Dedifferentiated amniotic fluid mesenchymal stem cell (primary cell): ENCODE results near the gene PDXDC1.
A peak's percentile ranks its signal among the peaks of the same experiment; 100 is the strongest.
"Not testable (repeated sequence)": the region's sequence is repeated elsewhere in the genome, so short reads cannot be mapped to it uniquely, and the experiment has no call there.

Experiments
- DNase-seq: peaks from one replicate; pipeline ENCODE4 v3.0.0-alpha.2; 2016; ENCODE audit errors: extremely low spot score

The PDXDC1 gene

DNA sequence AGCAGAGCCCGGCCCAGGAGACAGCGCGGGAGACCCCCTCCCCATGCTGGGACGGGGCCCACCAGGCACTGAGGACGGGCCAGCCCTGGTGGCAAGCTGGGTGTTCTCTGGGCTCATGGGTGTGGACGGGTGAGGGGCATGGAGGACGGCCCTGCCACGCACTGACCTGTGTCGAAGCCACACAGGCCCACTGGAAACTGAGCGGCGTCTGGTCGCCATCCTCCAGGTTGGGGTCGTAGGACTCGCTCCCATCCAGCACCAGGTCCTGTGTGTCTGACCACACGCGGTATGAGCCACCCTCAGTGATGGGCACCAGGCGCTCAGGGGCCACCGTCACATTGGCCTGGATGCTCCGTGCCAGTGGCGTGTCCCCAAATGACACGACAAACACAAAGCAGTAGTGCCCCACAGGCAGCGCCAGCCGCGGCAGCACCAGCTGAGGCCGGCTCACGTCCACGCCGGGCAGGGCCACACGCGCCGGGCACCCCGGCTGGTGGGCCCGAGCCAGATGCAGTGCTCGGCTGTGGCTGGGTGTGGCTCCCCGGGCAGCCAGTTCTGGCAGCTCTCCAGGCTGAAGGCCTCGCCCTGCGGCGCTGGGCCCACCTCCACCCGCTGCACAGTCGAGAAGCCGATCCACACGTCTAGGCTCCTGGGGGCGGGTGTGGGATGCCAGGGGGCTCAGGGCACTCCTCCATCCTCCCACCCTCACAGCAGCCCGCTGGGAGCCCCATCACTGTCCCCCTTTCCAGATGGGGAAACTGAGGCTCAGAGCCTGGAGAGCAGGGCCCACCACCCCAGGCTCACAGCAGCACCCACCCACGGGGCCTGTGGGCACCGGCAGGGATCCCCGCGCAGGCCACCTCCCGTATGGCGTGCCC, 160.9 kb downstream of the PDXDC1 start:
- not testable (repeated sequence) for DNase-seq

- DNase-seq: not testable (repeated sequence)
Measured at GRCh38 chr16:15137514-15137913, 162.7 kb downstream of the PDXDC1 start.

- DNase-seq: not testable (repeated sequence)
Measured at GRCh38 chr16:15140444-15141365, 165.9 kb downstream of the PDXDC1 start.

GRCh38 chr16:15141586-15141985, 166.8 kb downstream of the PDXDC1 start:
- no peak for DNase-seq

- DNase-seq: not testable (repeated sequence)
Measured at GRCh38 chr16:15142107-15142890, 167.5 kb downstream of the PDXDC1 start.

DNA sequence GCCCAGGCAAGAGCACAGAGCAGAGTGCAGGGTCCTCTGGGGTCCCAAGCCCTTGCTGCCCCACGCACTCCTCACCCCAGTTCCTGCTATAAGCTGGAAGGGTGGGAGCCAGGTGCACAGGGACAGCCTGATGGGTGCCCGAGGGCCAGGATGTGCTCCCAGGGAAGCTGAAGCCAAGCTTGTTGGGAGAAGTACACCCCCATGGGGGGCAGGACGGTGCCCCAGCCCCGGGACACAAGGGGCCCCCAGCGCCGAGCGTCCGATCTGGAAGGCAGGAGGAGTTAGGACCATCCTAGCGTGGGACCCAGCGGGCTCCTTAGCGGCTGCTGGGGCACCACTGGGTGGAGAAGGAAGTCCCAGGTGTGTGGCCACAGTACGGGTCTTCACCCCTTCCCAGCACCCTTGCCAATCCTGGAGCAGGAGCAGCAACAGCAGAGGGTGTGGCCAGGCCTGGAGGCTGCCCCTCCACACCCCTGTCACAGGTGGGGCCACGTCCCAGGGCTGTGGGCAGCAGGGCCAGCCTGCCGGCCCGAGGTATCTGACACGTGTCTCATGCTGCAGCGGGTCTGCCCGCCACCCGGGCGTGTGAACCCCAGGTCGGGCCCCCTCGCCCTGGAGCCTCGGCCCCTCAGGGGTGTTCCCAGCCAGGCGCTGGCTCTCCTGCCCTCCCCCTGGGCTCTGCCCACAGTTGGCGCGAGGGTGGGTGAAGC, 168.2 kb downstream of the PDXDC1 start:
- DNase-seq: not testable (repeated sequence)

- not testable (repeated sequence) for DNase-seq
Measured at GRCh38 chr16:15143601-15144091, 168.8 kb downstream of the PDXDC1 start.

DNA sequence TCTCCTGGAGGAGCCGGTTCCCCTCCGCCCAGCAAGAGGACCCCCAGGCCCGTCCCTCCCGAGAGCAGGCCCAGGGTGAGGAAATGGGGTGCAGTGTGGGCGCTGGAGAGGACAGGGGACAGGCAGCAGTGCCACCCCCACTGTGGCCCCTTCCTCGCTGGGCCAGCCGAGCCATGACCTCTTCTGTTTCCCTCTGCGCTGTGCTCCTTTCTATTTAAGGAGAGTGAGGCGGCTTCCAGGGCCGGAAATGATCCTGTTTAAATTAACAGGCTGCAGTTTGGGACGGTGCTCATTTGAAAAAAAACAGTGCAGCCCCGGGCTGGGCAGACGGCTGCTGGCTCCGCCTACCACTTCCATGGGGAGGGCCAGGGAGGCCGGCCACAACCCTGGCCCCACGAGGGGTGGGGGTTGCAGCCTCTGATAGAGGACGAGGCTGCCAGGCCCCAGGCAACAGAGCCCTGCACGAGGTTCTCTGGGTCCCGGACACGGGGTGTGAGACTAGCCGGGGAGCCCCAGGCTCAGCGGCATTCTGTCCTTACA, 169.3 kb downstream of the PDXDC1 start:
- DNase-seq: peak; percentile 15

DNA sequence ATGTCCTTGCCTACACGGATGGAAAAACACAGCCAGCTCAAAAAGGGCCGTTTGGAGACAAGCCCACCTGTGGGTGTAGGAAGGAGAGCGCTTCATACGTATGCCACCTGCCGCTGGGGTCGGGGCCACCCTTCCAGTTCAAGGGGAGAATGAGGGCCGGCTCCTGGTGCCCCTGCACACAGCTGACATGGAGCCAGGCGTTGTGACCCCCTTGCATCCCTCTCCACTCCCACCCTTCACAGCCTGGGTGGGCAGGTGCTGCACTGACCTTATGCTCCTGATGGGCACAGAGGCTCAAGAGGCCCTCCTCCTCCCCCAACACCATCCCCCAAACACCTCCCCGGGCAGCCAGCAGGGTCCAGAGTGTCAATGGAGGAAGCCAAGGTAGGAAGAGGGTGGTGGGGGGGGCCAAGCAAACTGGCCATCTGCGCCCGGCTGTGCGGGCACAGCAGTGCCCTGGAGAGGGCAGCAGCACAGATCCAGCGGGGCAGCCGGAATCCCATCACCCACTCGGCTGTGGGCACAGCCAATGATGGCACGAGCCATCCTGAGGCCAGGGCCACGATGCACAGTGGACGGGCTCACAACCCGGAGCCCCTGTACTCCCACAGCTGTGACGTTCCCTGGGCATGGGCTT, 170.1 kb downstream of the PDXDC1 start:
- not testable (repeated sequence) for DNase-seq

- not testable (repeated sequence) for DNase-seq
Measured at GRCh38 chr16:15145418-15146263, 170.8 kb downstream of the PDXDC1 start.

GRCh38 chr16:15146264-15146662, 171.4 kb downstream of the PDXDC1 start:
- not testable (repeated sequence) for DNase-seq

- DNase-seq: not testable (repeated sequence)
Measured at GRCh38 chr16:15148831-15149230, 174.0 kb downstream of the PDXDC1 start.

GRCh38 chr16:15149260-15149659, 174.4 kb downstream of the PDXDC1 start:
- DNase-seq: not testable (repeated sequence)

DNA sequence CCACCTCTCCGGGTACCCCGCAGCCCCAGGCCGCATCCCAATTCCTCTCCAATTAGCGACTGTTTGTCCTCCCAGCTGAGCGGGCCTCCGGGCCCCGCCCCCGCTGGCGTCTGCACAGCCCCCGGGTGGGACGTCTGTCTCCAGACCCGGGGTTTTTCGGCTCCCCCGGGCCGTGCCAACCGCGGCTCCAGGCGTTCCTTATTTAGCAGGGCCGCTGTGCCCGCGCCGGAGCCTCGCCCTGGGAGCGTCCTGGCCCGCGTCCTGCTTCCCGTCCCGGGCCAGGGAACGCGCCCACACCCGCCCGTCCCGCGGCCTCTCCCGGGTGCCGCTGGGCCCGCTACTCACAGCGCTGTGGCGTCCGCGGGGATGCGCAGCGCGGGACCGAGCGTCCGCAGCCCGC, 179.2 kb downstream of the PDXDC1 start:
- not testable (repeated sequence) for DNase-seq

DNA sequence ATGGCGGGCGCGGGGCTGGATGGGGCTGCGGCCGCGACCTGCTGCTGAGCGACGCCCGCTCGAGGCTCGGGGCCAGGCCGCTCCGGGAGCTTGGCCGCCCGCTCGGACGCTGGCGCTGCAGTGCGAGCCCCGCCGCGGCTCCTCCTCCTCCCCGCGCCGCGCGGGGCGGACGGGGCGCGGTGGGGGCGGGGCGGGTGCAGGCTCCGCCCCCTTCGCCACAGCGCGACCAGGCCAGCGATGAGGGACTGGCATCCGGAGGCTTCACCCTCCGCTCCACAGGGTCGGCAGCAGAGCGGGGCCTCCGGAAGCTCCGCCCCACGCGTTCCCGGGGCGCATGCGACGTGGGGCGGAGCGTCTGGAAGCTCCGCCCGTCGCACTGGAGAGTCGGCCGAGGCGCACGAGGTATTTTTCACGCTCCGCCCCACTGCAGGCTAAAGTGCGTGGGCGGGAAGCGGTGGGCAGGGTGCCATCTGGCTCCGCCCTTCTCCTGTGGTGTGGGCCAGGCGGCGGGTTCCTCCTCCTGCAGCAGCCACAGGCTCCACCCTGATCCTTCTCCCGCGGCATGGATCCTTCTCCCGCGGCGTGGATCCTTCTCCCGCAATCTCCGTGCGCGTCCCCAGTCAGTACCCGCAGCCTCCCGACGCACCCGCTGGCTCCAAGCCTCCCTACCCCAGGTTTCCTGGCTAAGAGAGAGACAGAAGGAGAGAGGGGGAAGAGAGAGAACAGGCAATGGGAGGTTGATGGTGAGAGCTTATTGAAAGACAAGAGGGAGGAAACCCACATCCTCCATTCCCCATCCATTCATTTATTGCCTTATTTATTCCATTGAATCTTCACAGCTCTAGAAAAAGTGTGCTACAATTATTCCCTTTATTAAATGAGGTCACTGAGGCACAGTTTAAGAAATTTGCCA, 180.1 kb downstream of the PDXDC1 start:
- peak; percentile 76 for DNase-seq

DNA sequence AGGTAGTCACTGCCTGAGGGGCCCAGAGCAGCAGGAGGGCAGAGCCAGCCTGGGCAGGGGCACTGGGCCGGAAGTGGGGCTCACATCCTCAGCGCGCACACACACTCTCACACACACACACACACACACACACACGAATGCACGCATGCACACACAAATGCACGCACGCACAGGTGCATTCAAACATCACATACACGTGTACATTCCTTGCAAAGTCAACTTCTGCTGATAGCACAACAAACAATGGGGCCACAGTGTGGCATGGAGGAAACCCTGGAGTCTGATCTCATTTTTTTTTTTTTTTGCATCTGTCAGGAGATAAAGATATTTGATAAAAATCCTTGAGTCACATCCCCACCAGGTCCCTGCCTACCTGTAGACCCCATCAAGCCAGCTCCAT, 182.8 kb downstream of the PDXDC1 start:
- not testable (repeated sequence) for DNase-seq

GRCh38 chr16:15159671-15160070, 184.8 kb downstream of the PDXDC1 start:
- DNase-seq: not testable (repeated sequence)

- not testable (repeated sequence) for DNase-seq
Measured at GRCh38 chr16:15160571-15160970, 185.7 kb downstream of the PDXDC1 start.
